MM.1S (cell line): ENCODE data around the gene SFRP2.

Experiments used
- DNase-seq: peaks from one replicate; pipeline ENCODE4 v3.0.0-alpha.2; 2015
- H2AFZ ChIP-seq: fragments of 300-600 bp; sonication (generic); 2 replicates; pipeline ENCODE4 v1.6.0; 2016; ENCODE audit warnings: antibody characterized with exemption, low read length
- H3F3A ChIP-seq: fragments of 300-600 bp; sonication (generic); 2 replicates; pipeline ENCODE4 v1.6.1; 2016; ENCODE audit warnings: mild to moderate bottlenecking, antibody characterized with exemption, low read length, moderate library complexity, mixed read lengths; ENCODE audit not compliant: insufficient read depth
- H3K27ac ChIP-seq: fragments of 300-600 bp; sonication (generic); 2 replicates; pipeline ENCODE4 v1.5.1; 2016; ENCODE audit warnings: mild to moderate bottlenecking, low read length
- H3K27me3 ChIP-seq: fragments of 300-600 bp; sonication (generic); replicated peaks from 2 replicates; pipeline ENCODE4 v1.6.0; 2016; ENCODE audit warnings: low read length; ENCODE audit not compliant: insufficient read depth
- H3K36me3 ChIP-seq: fragments of 300-600 bp; sonication (generic); replicated peaks from 2 replicates; pipeline ENCODE4 v1.6.1; 2016; ENCODE audit warnings: mild to moderate bottlenecking, low read length, mixed read lengths; ENCODE audit not compliant: insufficient read depth
- H3K4me1 ChIP-seq: fragments of 300-600 bp; sonication (generic); 2 replicates; pipeline ENCODE4 v1.6.1; 2016; ENCODE audit warnings: low read length, mixed read lengths
- H3K4me2 ChIP-seq: fragments of 300-600 bp; sonication (generic); 2 replicates; pipeline ENCODE4 v1.6.0; 2016; ENCODE audit warnings: low read depth, low read length
- H3K4me3 ChIP-seq: fragments of 300-600 bp; sonication (generic); 2 replicates; pipeline ENCODE4 v1.5.1; 2016; ENCODE audit warnings: low read length, mixed read lengths
- H3K79me2 ChIP-seq: fragments of 300-600 bp; sonication (generic); 2 replicates; pipeline ENCODE4 v1.6.1; 2016; ENCODE audit warnings: mixed run types, low read length, mixed read lengths
- H3K9ac ChIP-seq: fragments of 300-600 bp; sonication (generic); 2 replicates; pipeline ENCODE4 v1.6.1; 2016; ENCODE audit warnings: low read length, mixed read lengths
- H3K9me2 ChIP-seq: fragments of 300-600 bp; sonication (generic); replicated peaks from 2 replicates; pipeline ENCODE4 v1.6.1; 2016; ENCODE audit warnings: mild to moderate bottlenecking, low read length, mixed read lengths; ENCODE audit not compliant: insufficient read depth
- H3K9me3 ChIP-seq: fragments of 300-600 bp; sonication (generic); replicated peaks from 2 replicates; pipeline ENCODE4 v1.6.1; 2016; ENCODE audit warnings: mild to moderate bottlenecking, low read length, mixed read lengths; ENCODE audit not compliant: insufficient read depth
- H4K20me1 ChIP-seq: fragments of 300-600 bp; sonication (generic); 2 replicates; pipeline ENCODE4 v1.6.1; 2016; ENCODE audit warnings: mild to moderate bottlenecking, low read length, moderate library complexity, mixed read lengths; ENCODE audit not compliant: insufficient read depth
- CTCF ChIP-seq: fragments of 300-600 bp; sonication (generic); IDR thresholded peaks from 2 replicates; pipeline ENCODE4 v1.5.1; 2016; ENCODE audit warnings: antibody characterized with exemption, low read length, mixed read lengths
- EZH2 ChIP-seq: fragments of 300-600 bp; sonication (generic); optimal IDR thresholded peaks from 2 replicates; pipeline ENCODE3; 2017; ENCODE audit warnings: low read depth, mild to moderate bottlenecking, antibody characterized with exemption, low read length, mixed read lengths
- EZH2phosphoT487 ChIP-seq: fragments of 300-600 bp; sonication (generic); IDR thresholded peaks from 2 replicates; pipeline ENCODE4 v1.6.1; 2018; ENCODE audit warnings: antibody characterized with exemption, low read length

The SFRP2 gene

GRCh38 chr4:153781280-153781679, 7.6 kb downstream of the SFRP2 start:
- no peaks in the 10 kb centered on the region for H3K27me3 ChIP-seq
- no peak for DNase-seq
- no peaks in the 10 kb centered on the region for H3K36me3 ChIP-seq

DNA sequence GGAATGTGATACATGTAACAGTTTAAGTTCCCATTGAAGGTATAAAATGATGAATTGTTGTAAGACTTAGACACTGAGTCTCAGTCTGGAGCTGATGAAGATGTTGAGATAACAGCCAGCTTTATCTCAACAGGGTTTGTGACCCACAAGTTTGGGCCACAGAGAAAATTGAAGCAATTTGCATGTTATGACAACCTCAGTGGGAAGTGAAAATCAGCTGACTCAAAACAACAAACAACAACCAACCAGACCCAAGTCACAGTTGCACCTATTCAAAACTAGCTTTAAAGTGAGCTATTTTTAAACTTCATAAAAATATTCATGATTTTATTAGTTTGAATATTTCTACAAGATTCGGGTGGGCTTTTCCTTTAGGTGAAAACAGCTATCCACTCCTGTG, 8.0 kb downstream of the SFRP2 start:
- no peak overlapping the region for H3K4me3 ChIP-seq
- no peak overlapping the region for H3K4me2 ChIP-seq
- DNase-seq: no peak
- H2AFZ ChIP-seq: no peak overlapping the region
- H3K4me1 ChIP-seq: no peaks in the 10 kb centered on the region
- H3K9ac ChIP-seq: no peak overlapping the region
- no peaks in the 10 kb centered on the region for H4K20me1 ChIP-seq
- H3F3A ChIP-seq: no peaks in the 10 kb centered on the region
- H3K79me2 ChIP-seq: no peaks in the 10 kb centered on the region
- H3K36me3 ChIP-seq: no peaks in the 10 kb centered on the region
- no peak overlapping the region for H3K27ac ChIP-seq
- H3K27me3 ChIP-seq: no peaks in the 10 kb centered on the region
- TF ChIP-seq EZH2phosphoT487: no peak
- no peak for TF ChIP-seq EZH2
- no peak for TF ChIP-seq CTCF
- no peaks in the 10 kb centered on the region for H3K9me2 ChIP-seq
- H3K9me3 ChIP-seq: no peaks in the 10 kb centered on the region

More at GRCh38 chr4:153781280-153781679, 7.6 kb downstream of the SFRP2 start:
- no peaks in the 10 kb centered on the region for H4K20me1 ChIP-seq
- no peaks in the 10 kb centered on the region for H3K79me2 ChIP-seq
- no peak for TF ChIP-seq EZH2
- TF ChIP-seq EZH2phosphoT487: no peak
- no peak for TF ChIP-seq CTCF
- H3K9me3 ChIP-seq: no peaks in the 10 kb centered on the region
- no peaks in the 10 kb centered on the region for H3F3A ChIP-seq
- no peaks in the 10 kb centered on the region for H3K4me1 ChIP-seq
- H3K4me2 ChIP-seq: no peak overlapping the region
- H2AFZ ChIP-seq: no peak overlapping the region
- no peaks in the 10 kb centered on the region for H3K9me2 ChIP-seq
- no peak overlapping the region for H3K27ac ChIP-seq
- H3K4me3 ChIP-seq: no peak overlapping the region
- no peak overlapping the region for H3K9ac ChIP-seq

- Histone ChIP-seq H3K9me2 (no peaks in the 10 kb centered on the region), H3K79me2 (no peaks in the 10 kb centered on the region), H2AFZ (no peak overlapping the region), H3F3A (no peaks in the 10 kb centered on the region), H3K27ac (no peak overlapping the region), H3K9ac (no peak overlapping the region), H3K27me3 (no peaks in the 10 kb centered on the region), H4K20me1 (no peaks in the 10 kb centered on the region), H3K4me3 (no peak overlapping the region), H3K4me2 (no peak overlapping the region), H3K9me3 (no peaks in the 10 kb centered on the region), H3K36me3 (no peaks in the 10 kb centered on the region), H3K4me1 (no peaks in the 10 kb centered on the region)
- TF ChIP-seq CTCF (no peak), EZH2phosphoT487 (no peak), EZH2 (no peak)
- DNase-seq: no peak
Measured at GRCh38 chr4:153780221-153780620, 8.7 kb downstream of the SFRP2 start.
